ENCODE data around the gene FIBP. TPM values are rescaled to one million over a fixed set of nuclear protein-coding genes. Genes with fewer than 3 reads are reported as not detected.

The FIBP gene
- total and polyA plus RNA-seq, 10 of the 15 experiments (the other 5 are each of a cell fraction or from before 2014, with no cell fraction given), result 65.1 to 182 (median 94.6) TPM

GRCh38 chr11:65843811-65844210, 44.5 kb downstream of the FIBP start:
- Histone ChIP-seq H3K4me2 (ENCODE audit: control insufficient read depth, insufficient read depth) (no peak overlapping the region), H3K4me1 (ENCODE audit: control insufficient read depth, insufficient read depth, low read length) (no peaks in the 10 kb centered on the region), H3K9ac (ENCODE audit: control insufficient read depth, insufficient read depth, low read length) (no peak overlapping the region), H3K36me3 (ENCODE audit: control insufficient read depth in 2 of 2, insufficient read depth in 2 of 2, low read length in 1 of 2) (no peaks in the 10 kb centered on the region), H2AFZ (ENCODE audit: control insufficient read depth, low read depth, low read length) (no peak overlapping the region), H4K20me1 (ENCODE audit: control insufficient read depth, insufficient read depth) (no peaks in the 10 kb centered on the region), H3K79me2 (ENCODE audit: control insufficient read depth, insufficient read depth, low read length) (no peaks in the 10 kb centered on the region), H3K9me3 (replicated peaks; ENCODE audit: control insufficient read depth, insufficient read depth, low read length) (no peaks in the 10 kb centered on the region), H3K4me3 (no peak overlapping the region), H3K27me3 (replicated peaks in 1 of 2; ENCODE audit: control insufficient read depth in 2 of 2, insufficient read depth in 2 of 2, low read length in 1 of 2) (no peaks in the 10 kb centered on the region), H3K27ac (ENCODE audit: control insufficient read depth, insufficient read depth) (no peak overlapping the region)
- DNase-seq (ENCODE audit: low read depth, low spot score) (no peak), FAIRE-seq (no peak), ATAC-seq (no peak)
- ChIA-PET RAD21 (ENCODE audit: unreplicated experiment) (interaction anchor here (0.6 kb wide), 1 partner anchor 231 kb away, joined by 4 read pairs; no protein-coding TSS in a partner anchor), POLR2A (interaction anchor here (0.5 kb wide), 1 partner anchor 132 kb away, joined by 7 read pairs; no protein-coding TSS in a partner anchor), SMC1A (ENCODE audit: uncharacterized antibody, unreplicated experiment) (interaction anchor here (1.0 kb wide), 1 partner anchor 10 kb away, joined by 3 read pairs; the partner anchor contains the start of gene SNX32), CTCF (interaction anchor here (1.2 to 1.6 kb wide), 2 partner anchors 9 to 41 kb away, joined by 4 to 6 read pairs; no protein-coding TSS in a partner anchor)
- intact Hi-C loops (cut with micrococcal nuclease; ENCODE audit: unreplicated experiment) (no loop called here), in situ Hi-C loops (cut with MboI) (no loop called here)
- BruUV-seq (replicated peaks), result no TSS peak
- TF ChIP-seq KAT2A (conservative IDR thresholded peaks at IDR 0.05; ENCODE audit: control insufficient read depth, low read depth, low read length) (no peak), SREBF1 (IDR thresholded peaks at IDR 0.05; ENCODE audit: low read length) (no peak), SMAD5 (IDR thresholded peaks at IDR 0.05; ENCODE audit: low read depth) (no peak), ATF7 (IDR thresholded peaks at IDR 0.05; ENCODE audit: low read depth) (no peak), EGR1 (IDR thresholded peaks at IDR 0.05; ENCODE audit: borderline replicate concordance in 1 of 2, low read depth in 2 of 2, low read length in 2 of 2) (no peak)
- TF ChIP-seq, protein P1, sequence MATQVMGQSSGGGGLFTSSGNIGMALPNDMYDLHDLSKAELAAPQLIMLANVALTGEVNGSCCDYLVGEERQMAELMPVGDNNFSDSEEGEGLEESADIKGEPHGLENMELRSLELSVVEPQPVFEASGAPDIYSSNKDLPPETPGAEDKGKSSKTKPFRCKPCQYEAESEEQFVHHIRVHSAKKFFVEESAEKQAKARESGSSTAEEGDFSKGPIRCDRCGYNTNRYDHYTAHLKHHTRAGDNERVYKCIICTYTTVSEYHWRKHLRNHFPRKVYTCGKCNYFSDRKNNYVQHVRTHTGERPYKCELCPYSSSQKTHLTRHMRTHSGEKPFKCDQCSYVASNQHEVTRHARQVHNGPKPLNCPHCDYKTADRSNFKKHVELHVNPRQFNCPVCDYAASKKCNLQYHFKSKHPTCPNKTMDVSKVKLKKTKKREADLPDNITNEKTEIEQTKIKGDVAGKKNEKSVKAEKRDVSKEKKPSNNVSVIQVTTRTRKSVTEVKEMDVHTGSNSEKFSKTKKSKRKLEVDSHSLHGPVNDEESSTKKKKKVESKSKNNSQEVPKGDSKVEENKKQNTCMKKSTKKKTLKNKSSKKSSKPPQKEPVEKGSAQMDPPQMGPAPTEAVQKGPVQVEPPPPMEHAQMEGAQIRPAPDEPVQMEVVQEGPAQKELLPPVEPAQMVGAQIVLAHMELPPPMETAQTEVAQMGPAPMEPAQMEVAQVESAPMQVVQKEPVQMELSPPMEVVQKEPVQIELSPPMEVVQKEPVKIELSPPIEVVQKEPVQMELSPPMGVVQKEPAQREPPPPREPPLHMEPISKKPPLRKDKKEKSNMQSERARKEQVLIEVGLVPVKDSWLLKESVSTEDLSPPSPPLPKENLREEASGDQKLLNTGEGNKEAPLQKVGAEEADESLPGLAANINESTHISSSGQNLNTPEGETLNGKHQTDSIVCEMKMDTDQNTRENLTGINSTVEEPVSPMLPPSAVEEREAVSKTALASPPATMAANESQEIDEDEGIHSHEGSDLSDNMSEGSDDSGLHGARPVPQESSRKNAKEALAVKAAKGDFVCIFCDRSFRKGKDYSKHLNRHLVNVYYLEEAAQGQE (IDR thresholded peaks at IDR 0.05; ENCODE audit: low read depth, low read length), result no peak
- 76% methylated on average over 3 of the region's 3 CpGs for WGBS (ENCODE audit: insufficient coverage, insufficient replicate concordance, low lambda C conversion rate, missing lambda C conversion rate)

Data from GM12878 (cell line).